HG02623 (cell line): ENCODE data around the gene SCGB1C2.

Source experiments
- ATAC-seq: cut with Tn5 transposase; IDR thresholded peaks from one replicate; pipeline ENCODE4 v1.9.1; 2021; ENCODE audit warnings: moderate library complexity; ENCODE audit not compliant: unreplicated experiment

SCGB1C2 gene

DNA sequence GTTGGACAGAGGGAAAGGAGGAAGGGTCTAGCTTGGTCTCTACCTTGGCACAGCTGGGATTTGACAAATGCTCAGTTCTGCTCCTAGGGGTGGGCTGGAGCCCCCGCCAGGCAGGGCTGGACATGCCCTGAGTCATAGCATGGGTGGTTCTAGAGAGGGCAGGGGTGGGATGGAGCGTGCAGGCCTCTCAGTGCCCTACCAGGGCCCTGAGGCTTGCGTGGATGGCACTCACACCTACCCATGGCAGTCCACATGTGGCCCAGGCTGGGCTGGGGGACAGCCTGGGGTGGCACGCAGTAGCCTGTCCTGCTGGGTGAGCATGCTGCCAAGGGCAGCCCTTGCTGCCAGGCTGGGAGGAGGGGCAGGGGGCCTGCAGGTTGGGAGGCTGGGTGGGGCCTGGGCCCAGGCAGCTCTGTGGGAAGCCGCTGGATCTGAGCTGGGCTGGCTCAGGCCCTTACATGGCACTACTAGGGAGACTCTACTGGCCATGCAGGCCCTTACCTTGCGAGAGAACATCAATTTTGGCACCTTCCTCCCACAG lies 32.8 kb downstream of the SCGB1C2 start:
- no peak for ATAC-seq

DNA sequence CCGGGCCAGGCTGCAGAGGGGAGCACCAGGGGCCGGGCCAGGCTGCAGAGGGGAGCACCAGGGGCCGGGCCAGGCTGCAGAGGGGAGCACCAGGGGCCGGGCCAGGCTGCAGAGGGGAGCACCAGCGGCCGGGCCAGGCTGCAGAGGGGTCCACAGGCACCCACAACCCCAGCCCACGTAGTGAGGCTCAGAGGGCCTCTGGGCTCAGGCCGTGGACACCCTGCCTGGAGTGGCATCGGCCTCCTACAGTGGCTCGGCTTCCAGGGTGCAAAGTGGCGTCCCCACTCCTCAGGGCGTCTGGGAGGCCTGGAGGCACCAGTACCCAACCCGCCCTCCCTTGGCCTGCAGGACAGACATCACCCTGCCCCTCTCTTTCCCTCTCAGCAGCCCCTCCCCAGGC lies 34.5 kb downstream of the SCGB1C2 start:
- no peak for ATAC-seq

DNA sequence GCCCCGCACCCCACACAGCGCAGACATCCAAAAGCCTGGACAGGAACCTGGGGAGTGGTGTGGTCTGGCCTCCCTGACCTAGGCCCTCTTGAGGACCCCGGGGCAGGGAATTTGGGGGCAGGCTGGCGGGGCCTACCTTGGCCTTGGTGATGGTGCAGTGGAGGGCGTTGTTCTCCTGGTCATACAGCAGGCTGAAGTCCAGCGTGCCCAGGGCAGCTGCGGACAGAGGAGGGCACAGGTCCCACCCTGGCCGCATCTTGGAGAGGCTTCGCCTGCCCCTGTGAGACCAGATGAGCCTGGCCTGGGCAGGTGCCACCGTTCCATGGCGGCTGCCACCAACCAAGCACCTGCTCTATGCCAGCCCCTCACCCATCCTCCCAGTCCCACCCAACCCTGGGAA lies 35.0 kb downstream of the SCGB1C2 start:
- no peak for ATAC-seq

DNA sequence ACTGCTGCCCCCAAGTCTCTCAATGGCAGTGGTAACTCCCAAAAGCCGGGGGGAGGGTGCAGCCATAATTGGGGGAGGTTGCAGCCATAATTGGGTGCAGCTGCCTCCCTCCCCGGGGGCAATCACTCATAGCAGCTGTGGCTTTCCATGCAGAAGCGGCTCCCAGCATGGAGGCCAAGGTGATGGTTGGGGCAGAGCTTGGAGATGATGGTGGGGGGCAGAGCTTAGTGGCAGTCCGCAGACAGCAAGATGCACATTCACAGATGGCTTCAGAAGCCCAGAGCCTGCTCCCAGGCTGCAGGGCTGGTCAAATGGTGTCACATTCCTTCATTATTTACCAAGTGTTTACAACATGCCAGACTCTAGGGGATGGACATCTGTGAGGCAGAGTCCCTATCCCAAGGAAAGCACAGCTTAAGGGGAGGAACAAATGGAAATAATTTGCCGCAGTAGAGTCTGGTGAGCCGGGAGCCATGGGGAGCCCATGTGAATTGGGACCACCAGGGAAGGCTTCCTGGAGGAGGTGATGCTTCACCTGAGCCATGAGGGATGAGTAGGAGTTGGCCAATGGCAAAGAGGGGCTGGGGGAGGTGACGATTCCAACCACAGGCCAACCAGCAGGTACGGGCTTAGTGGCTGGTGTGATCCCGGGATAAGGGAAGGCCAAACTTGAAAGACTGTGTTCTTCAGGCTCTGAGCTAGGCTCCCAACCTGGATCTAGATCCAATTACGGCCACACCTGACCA lies 36.0 kb downstream of the SCGB1C2 start:
- no peak for ATAC-seq

DNA sequence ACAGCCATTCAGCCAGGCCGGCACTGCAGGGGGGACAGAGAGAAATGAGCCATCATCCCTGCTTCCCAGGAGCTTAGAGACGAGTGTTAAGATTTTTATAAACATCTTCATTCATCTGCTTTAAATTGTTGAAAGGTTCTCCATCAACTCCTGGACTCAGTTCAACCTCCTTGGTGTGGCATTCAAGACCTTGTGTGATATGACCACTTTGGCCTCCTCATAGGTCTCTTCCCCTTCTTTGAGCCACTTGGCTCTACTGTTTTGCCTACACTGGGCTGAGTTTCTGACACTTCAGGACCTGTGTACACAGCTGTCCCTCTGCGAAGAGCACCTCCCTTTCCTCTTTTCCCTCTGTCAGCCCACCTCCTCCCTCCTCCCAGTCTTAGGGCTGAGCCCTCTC lies 39.8 kb downstream of the SCGB1C2 start:
- ATAC-seq, result no peak

DNA sequence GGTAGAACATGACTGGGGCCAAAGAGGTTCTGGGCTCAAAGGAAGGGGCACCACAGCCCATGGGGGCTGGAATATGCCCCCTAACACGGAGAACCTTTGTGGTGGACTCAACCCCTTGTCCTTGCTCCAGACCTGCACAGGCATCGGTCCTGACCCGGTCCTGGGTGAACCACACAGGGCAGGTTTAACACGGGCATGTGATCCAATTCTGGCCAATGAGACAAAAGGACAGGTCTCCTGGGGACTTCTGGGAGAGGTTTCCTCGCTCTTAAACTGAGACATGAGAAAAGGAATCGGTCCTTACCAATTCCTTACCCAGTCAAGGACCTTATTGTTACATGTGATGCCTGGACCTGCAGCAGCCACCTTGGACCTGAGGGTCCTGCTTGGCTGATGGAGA lies 40.4 kb downstream of the SCGB1C2 start:
- no peak for ATAC-seq

DNA sequence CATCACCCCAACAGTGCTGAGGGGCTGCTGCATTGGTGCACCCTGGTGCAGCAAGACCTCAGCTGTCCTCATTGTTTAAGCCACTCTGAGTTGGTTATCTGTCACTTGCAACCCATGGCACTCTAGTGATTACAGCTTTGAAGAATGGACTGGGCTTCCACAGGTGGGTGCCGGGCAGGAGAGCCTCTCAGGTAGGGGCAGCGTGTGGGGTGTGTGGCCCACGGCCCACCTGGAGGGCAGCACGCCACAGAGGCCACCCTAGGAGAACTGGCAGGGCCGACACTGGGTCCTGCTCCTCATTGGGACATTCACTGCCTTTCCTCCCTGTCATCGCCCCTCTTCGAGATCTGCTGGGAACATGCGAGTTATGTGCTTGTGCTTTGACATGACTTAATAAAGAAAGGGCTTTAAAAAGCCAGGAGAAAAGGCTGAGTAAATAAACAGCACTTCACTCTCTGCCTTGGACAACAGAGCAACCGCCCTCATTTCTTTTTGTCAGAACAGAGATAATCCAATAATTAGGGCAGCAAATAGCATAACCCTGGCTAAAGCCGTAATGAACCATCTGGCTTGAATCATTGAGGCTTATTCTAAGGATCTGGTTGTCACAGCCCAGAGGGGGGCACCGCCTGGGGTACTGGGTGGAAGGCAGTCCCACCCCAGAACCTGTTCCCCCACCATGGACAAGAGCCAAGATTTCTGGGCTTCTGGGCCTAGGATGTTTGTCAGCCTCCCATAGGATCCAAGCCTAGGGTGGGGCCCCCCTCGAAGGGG lies 41.1 kb downstream of the SCGB1C2 start:
- no peak for ATAC-seq

DNA sequence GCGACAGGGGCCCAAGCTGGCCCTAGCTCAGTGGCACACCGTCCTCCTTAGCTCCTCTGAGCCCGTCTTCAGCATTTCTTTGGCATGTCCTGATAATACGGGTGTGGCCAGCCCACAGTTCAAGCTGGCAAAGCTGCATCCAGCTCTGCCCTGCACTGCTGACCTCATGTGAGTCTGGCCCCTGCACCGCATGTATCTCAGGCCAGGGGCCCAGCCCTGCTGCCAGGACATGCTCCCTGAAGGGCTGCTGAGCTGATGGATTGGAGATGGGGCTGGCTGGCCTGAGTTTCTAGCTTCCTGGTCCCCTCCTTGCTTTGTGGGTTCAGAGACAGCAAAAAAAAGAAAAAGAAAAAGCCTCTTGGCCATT lies 41.7 kb downstream of the SCGB1C2 start:
- no peak for ATAC-seq

DNA sequence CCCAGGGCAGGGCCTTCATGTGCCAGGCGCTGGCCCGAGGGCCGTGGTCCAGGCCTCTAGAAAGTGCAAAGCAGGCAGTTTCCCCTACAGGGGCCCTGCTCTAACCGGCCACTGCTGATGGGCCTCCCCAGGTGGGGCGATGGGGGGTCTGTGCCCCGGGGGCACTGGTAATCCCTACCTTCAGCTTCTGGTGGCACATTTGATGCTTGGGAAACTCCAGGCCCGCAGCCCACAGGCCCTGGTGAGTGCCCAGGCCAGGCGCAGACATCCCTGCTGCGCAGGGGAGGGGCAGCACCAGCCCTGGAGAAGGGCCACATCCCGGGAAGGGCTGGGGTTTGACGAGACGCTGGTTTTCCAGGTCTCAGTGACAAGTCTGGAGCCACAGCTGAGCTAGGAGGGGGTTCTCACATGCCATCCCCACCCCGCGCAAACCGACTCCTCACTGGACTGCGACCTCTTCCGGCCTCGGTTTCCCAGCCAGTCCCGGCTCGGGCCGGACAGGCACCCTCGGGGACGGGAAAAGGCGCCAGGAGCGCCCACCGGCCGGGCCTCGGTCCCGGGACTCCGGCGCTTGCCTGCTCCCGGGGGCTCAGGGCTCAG lies 42.5 kb downstream of the SCGB1C2 start:
- no peak for ATAC-seq

DNA sequence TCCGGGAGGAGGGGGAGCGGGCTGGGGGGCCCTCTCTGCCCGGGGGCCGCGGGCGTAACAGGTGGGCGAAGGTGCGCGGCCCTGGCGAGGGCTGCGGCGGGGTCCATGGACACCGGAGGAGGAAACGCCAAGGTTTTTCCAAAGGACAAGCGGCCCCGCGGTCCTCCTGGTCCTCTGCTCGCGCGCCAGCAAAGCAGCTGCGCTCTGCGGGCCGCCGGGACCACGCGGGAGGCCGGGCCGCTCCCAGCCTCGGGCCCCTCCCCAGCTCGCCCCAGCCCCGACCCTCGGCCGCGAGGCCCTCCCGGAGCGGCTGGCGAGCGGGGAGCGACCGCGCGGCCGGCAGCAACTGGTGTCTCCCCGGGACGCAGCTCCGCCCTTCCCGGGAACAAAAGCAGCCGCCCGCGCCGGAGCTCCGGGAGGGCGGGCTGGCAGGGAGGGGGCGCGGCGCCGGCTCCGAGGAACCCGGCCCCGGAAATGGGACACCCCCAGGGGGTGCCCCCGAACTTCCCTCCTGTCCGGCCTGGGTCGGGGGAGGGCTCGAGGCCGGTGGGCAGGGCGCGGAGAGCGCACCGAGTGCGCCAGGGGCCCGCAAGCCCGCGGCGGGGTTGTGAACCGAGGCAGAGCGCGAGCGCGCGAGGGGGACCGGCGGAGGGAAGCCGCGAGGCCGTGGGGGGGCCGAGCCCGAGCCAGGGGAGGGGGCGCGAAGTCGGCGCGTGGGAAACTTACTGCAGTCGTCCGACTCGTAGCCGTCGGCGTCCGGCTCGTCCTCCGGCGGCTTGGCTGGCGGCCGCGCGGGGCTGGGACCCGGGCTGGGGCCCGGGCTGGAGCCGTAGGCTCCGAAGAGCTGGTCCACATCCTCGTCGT lies 43.2 kb downstream of the SCGB1C2 start:
- no peak for ATAC-seq

DNA sequence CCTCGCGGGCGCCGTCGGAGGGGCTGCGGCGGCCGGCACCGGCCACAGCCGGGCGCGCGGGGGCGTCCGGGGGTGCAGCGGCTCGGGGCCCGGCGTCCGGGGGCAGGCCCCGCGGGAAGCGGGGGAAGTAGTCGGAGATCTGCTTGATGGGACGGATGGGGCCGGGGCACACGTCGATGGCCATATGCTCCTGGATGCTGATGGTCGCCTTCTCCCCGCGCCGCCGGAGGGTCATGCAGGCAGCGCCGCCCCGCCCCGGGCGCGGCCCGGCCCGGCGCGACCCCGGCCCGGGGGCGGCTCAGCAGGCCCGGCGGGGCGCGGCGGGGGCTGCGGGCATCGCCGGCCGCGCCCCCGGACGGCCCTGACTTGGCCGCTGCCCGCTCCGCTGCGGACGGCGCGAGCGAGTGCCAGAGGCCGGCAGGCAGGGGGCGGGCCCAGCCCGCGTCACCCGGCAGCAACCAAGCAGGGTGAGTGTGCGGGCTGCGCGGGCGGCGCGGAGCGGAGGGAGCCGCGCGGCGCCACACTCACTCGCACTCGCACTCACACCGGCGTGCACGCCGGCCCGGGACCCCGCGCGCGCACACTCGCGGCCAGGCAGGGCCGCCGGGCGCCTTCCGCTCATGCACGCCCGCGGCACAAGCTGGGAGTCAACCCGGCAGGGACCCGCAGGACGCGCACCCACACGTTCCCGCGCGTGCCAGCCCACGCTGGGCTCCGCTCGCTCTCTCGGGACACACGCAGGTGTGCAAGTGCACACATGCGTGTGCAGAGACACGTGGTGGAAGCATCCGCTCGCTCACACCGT lies 44.1 kb downstream of the SCGB1C2 start, which contains the start of gene DOC2B:
DOC2B (minus strand) TSS at position 406 of the 805 bp plus-strand sequence; CDS start at position 235, 171 bp downstream.
- no peak for ATAC-seq

DNA sequence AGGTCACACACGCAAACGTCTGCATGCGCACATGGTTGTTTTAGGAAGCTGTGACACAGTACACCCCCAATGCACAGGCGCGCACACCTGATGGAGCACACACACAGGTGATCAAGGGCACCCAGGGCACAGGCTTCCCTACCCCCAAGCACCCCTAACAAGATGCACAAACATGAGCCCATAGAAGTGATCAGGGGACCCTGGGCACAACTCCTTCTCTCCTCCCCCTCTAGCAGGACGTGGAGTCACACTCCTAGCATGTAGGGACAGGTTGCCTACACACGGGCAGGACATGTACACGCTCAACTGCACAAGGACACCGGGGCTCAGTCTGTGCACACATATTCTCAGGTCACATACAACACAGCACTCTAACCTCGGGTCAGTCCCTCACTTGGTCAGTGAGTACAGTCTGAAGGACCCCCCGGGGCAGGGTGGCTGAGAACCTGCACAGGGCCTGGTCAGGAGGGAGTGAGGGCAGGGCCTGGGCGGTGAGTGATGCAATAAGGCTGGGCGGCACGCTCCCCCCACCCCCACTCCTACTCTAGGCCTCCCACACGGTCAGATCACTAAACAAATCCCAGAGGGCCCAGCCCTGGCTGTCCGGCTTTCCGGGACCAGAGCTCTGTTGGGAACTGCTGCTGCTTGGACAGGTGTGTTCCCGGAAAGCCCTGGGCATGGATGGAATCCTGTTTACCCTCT lies 44.8 kb downstream of the SCGB1C2 start:
- no peak for ATAC-seq

DNA sequence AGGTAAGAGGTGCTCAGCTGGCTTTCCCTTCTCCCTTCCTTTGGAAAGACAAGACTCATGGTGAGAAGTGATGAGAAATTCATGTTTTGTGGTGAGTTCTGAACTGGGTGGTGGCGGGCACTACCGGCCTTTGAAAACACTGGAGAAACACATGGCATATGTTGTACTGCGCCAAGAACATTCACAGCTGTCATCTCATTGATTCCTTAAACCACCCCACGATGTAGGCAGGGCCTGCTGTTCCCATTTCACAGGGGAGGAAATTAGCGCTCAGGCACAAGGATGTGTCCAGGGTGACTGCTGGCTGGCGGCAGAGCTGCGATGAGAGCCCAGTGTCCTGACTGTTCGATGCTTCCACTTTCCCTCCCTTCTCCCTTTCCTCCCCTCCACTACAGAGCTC lies 45.7 kb downstream of the SCGB1C2 start:
- ATAC-seq, result no peak

DNA sequence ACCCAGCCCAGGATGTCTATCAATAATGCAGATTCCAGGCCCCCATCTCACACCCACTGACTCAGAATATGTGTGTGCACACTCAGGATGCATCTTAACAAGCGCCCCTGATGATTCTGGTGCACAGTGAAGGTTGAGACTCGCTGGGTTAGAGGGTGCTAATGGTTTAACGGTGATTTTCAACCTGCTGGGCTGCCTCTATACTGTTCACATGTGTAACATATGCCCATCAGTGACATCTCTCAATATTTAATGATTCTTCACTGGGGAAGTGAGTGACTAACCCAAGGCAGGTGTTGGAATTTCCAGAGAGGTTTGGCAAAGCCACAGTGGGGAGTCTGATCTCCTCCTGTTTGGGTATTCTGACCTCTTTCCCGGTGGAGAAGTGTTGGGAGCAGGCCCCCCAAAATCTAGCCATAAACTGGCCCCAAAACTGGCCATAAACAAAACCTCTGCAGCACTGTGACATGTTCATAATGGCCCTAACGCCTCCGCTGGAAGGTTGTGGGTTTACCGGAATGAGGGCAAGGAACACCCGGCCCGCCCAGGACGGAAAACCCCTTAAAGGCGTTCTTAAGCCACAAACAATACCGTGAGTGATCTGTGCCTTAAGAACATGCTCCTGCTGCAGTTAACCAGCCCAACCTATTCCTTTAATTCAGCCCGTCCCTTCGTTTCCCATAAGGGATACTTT lies 48.2 kb downstream of the SCGB1C2 start:
- ATAC-seq, result no peak

DNA sequence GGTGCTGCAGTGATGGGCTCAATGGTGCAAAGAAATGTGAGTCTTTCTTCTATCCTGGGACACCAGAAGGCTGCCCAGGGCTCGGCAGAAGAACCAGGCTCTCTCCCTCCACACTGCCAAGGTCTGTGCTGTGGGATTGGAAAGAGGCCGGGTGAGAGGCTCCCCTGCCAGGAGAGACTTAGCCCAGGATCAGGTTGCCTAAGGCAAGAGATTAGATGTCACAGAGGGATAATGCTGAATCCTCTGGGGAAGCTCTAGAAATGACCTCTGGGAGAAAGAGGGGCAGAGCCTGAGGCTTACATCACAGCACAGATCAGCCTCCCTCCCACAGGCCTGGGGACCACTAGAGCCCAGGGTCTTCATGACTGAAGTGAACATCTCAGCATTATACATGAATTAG lies 49.8 kb downstream of the SCGB1C2 start:
- ATAC-seq, result no peak
